Esophagus squamous epithelium (tissue), 5 donors: ENCODE data around the gene USP21. TPM values are rescaled to one million over a fixed set of nuclear protein-coding genes. Genes with fewer than 3 reads are reported as not detected.

Experiments
- DNase-seq: peaks from one replicate; lab custom pipeline; 2025; lab: John Stamatoyannopoulos, UW
- H3K27ac ChIP-seq, 4 donors: fragments of 200-600 bp; sonication (generic); one replicate each; pipeline ENCODE4 v1.5.1; 2016 to 2019; ENCODE audit warnings: mild to moderate bottlenecking in 1 of 4
- H3K27me3 ChIP-seq, 4 donors: fragments of 200-600 bp; sonication (generic); 1 replicate in 3 of 4; 2 replicates in 1 of 4; pipeline versions ENCODE4 v1.5.1 to v1.6.0; 2017 to 2021; ENCODE audit warnings: antibody characterized with exemption in 1 of 4
- H3K36me3 ChIP-seq, 3 donors: fragments of 200-600 bp; sonication (generic); one replicate each; pipeline ENCODE4 v1.5.1; 2016 to 2019
- H3K4me1 ChIP-seq, 3 donors: fragments of 200-600 bp; sonication (generic); one replicate each; pipeline ENCODE4 v1.5.1; 2017 to 2019
- H3K4me3 ChIP-seq, 4 donors: fragments of 200-600 bp; sonication (generic); 1 replicate in 3 of 4; 2 replicates in 1 of 4; pipeline ENCODE4 v1.5.1; 2016 to 2019; ENCODE audit warnings: mild to moderate bottlenecking in 2 of 4, moderate library complexity in 1 of 4
- H3K9me3 ChIP-seq, 3 donors: fragments of 200-600 bp; sonication (generic); one replicate each; pipeline ENCODE4 v1.5.1; 2016 to 2019
- CTCF ChIP-seq, 6 experiments: fragments of 450-650 bp in 4 of 6; fragments of 200-600 bp in 2 of 6; sonication (generic) in 2 of 6; IDR thresholded peaks; one replicate each; pipeline ENCODE4 v1.5.1; 2016 to 2019; ENCODE audit warnings: antibody characterized with exemption in 6 of 6, mild to moderate bottlenecking in 4 of 6, moderate library complexity in 4 of 6
- POLR2A ChIP-seq, 4 donors: fragments of 450-650 bp; IDR thresholded peaks; one replicate each; pipeline ENCODE4 v1.6.1; 2017; ENCODE audit warnings: antibody characterized with exemption in 4 of 4, mild to moderate bottlenecking in 4 of 4, moderate library complexity in 3 of 4
- WGBS, 2 donors: methylation state at CpG; one replicate each; pipeline ENCODE4 v1.1.5; 2018; 5-methylcytosine and 5-hydroxymethylcytosine counted together
- intact Hi-C: fragments of 100-400 bp; cut with DNase I; formaldehyde crosslinking; loops from one replicate; pipeline ENCODE4 v1.15.0; 2022
- total RNA-seq, 4 donors: library from RNA; depleted of rRNA; stranded (reverse); fragments of >200 nt; gene quantifications; one replicate each; pipeline ENCODE4 v1.1.0, GENCODE V29; 2016
- donor health status: DM: yes; HTN: yes; CAD: no.

Gene USP21
- 10 to 100 TPM; 12.1 to 20.4 (median 17.0) TPM for total RNA-seq

GRCh38 chr1:161159087-161159912 is at the start of gene USP21:
TSS of gene USP21 (plus strand) at chr1:161159500. CDS start at chr1:161160641, 1,141 bp downstream.
- WGBS, 2 donors = 0 to 1% methylated on average over 1 to 32 of the region's 60 CpGs
- DNase-seq = peak; percentile 44
- Histone ChIP-seq H3K4me1 (peaks cover 17 to 63% (median 30%) of the 10 kb centered on the region in 3 donors), H3K36me3 (peaks cover 0 to 58% (median 8%) of the 10 kb centered on the region in 3 donors), H3K27me3 (no peaks in the 10 kb centered on the region), H3K9me3 (no peaks in the 10 kb centered on the region), H3K27ac (peak within 1 kb of the TSS; percentile 87 to 96 (median 94)), H3K4me3 (peak within 1 kb of the TSS; percentile 77 to 99 (median 84))
- intact Hi-C loops = no loop called here
- TF ChIP-seq CTCF (IDR thresholded peaks at IDR 0.05) (peak in 4 of 6 experiments; percentile 17 to 43 (median 30)), POLR2A (IDR thresholded peaks at IDR 0.05) (peak in 1 of 4 donors; percentile 68)

- H3K27ac ChIP-seq = no peak overlapping the region
- H3K9me3 ChIP-seq = no peaks in the 10 kb centered on the region
- WGBS, 2 donors = 75 to 96% methylated on average over 3 of the region's 3 CpGs
- H3K4me3 ChIP-seq = no peak overlapping the region
- DNase-seq = no peak
- peaks cover 4 to 48% (median 9%) of the 10 kb centered on the region in 3 donors for H3K4me1 ChIP-seq
- intact Hi-C loops = no loop called here
- TF ChIP-seq POLR2A (IDR thresholded peaks at IDR 0.05) = no peak
- peaks cover 0 to 18% (median 0%) of the 10 kb centered on the region in 3 donors for H3K36me3 ChIP-seq
- no peaks in the 10 kb centered on the region for H3K27me3 ChIP-seq
These were observed 48.2 kb upstream of the USP21 start for GRCh38 chr1:161111117-161111516.

- TF ChIP-seq CTCF (IDR thresholded peaks at IDR 0.05) (no peak), POLR2A (IDR thresholded peaks at IDR 0.05) (no peak)
- intact Hi-C loops = no loop called here
- Histone ChIP-seq H3K4me3 (no peak overlapping the region), H3K27ac (no peak overlapping the region), H3K4me1 (peaks cover 4 to 52% (median 13%) of the 10 kb centered on the region in 3 donors), H3K27me3 (no peaks in the 10 kb centered on the region), H3K9me3 (no peaks in the 10 kb centered on the region), H3K36me3 (peaks cover 0 to 14% (median 0%) of the 10 kb centered on the region in 3 donors)
- DNase-seq = no peak
- WGBS, 2 donors = 84 to 87% methylated on average over 2 of the region's 2 CpGs
These were observed 47.8 kb upstream of the USP21 start for GRCh38 chr1:161111527-161111926.

GRCh38 chr1:161113915-161114314 is 45.4 kb upstream of the USP21 start:
- TF ChIP-seq CTCF (IDR thresholded peaks at IDR 0.05) (no peak), POLR2A (IDR thresholded peaks at IDR 0.05) (no peak)
- no peak for DNase-seq
- H3K36me3 ChIP-seq = peaks cover 0 to 9% (median 0%) of the 10 kb centered on the region in 3 donors
- no peaks in the 10 kb centered on the region for H3K27me3 ChIP-seq
- H3K27ac ChIP-seq = no peak overlapping the region
- 67 to 75% methylated on average over 1 of the region's 1 CpG for WGBS, 2 donors
- peaks cover 16 to 67% (median 25%) of the 10 kb centered on the region in 3 donors for H3K4me1 ChIP-seq
- no peaks in the 10 kb centered on the region for H3K9me3 ChIP-seq
- no peak overlapping the region for H3K4me3 ChIP-seq
- intact Hi-C loops = no loop called here

GRCh38 chr1:161114556-161114955 is 44.7 kb upstream of the USP21 start:
- H3K27ac ChIP-seq = peak overlapping the region in 1 of 4 donors; percentile 1
- H3K4me3 ChIP-seq = no peak overlapping the region
- no peak for DNase-seq
- peaks cover 22 to 73% (median 32%) of the 10 kb centered on the region in 3 donors for H3K4me1 ChIP-seq
- no peaks in the 10 kb centered on the region for H3K9me3 ChIP-seq
- H3K36me3 ChIP-seq = peaks cover 0 to 7% (median 0%) of the 10 kb centered on the region in 3 donors
- no peaks in the 10 kb centered on the region for H3K27me3 ChIP-seq
- 80% methylated on average over 2 of the region's 2 CpGs for WGBS, 2 donors
- intact Hi-C loops = no loop called here
- TF ChIP-seq POLR2A (IDR thresholded peaks at IDR 0.05) (no peak), CTCF (IDR thresholded peaks at IDR 0.05) (no peak)
